Motor neuron (in vitro differentiated cells): ENCODE results near the gene GNPTAB. TPM values are rescaled to one million over a fixed set of nuclear protein-coding genes. Genes with fewer than 3 reads are reported as not detected.
A peak's percentile ranks its signal among the peaks of the same experiment; 100 is the strongest.
"Not testable (repeated sequence)": the region's sequence is repeated elsewhere in the genome, so short reads cannot be mapped to it uniquely, and the experiment has no call there.

Source experiments
- ATAC-seq, 8 experiments: fragments of 200-7000 bp; cut with Tn5 transposase; replicated peaks in 6 of 8; 2 replicates each; pipeline ENCODE4 v1.8.0; 2021; ENCODE audit warnings: mild to moderate bottlenecking in 8 of 8, moderate library complexity in 8 of 8
- H3K27ac ChIP-seq, 2 donors: fragments of 250-450 bp; sonication (Bioruptor Pico); 2 replicates each; pipeline ENCODE4 v1.9.0; 2021; ENCODE audit warnings: antibody characterized with exemption in 2 of 2, mild to moderate bottlenecking in 2 of 2, moderate library complexity in 1 of 2
- H3K4me1 ChIP-seq, 2 donors: fragments of 250-450 bp; sonication (Bioruptor Pico); replicated peaks in 1 of 2; 2 replicates each; pipeline ENCODE4 v1.6.1; 2021; ENCODE audit warnings: antibody characterized with exemption in 2 of 2, mild to moderate bottlenecking in 2 of 2, moderate library complexity in 1 of 2
- H3K4me3 ChIP-seq, 5 donors: fragments of 250-450 bp; sonication (Bioruptor Pico); 2 replicates each; pipeline ENCODE4 v1.9.0; 2021; ENCODE audit warnings: antibody characterized with exemption in 5 of 5, mild to moderate bottlenecking in 5 of 5, moderate library complexity in 4 of 5
- WGBS, 10 experiments: fragments of 450-650 bp; shearing (Covaris generic); methylation state at CpG; one replicate each; pipeline ENCODE4 v1.0.0; 2022; 5-methylcytosine and 5-hydroxymethylcytosine counted together
- in situ Hi-C, 9 experiments: fragments of 400-800 bp; cut with MboI; loops; one replicate each; pipeline ENCODE4 v1.15.0; 2021; ENCODE audit warnings: low sequenced_read_pairs in 9 of 9, low pct_unique_long_range_greater_than_20kb in 2 of 9; ENCODE audit not compliant: unreplicated experiment in 9 of 9
- total RNA-seq, 8 experiments: library from RNA; unstranded; fragments of 300-600 nt; gene quantifications; 2 replicates each; pipeline versions ENCODE4 v1.2.3 to v1.2.4, GENCODE V29; 2022

The GNPTAB gene
- total RNA-seq, result 10 to 100 TPM; 15.2 to 49.0 (median 41.5) TPM

DNA sequence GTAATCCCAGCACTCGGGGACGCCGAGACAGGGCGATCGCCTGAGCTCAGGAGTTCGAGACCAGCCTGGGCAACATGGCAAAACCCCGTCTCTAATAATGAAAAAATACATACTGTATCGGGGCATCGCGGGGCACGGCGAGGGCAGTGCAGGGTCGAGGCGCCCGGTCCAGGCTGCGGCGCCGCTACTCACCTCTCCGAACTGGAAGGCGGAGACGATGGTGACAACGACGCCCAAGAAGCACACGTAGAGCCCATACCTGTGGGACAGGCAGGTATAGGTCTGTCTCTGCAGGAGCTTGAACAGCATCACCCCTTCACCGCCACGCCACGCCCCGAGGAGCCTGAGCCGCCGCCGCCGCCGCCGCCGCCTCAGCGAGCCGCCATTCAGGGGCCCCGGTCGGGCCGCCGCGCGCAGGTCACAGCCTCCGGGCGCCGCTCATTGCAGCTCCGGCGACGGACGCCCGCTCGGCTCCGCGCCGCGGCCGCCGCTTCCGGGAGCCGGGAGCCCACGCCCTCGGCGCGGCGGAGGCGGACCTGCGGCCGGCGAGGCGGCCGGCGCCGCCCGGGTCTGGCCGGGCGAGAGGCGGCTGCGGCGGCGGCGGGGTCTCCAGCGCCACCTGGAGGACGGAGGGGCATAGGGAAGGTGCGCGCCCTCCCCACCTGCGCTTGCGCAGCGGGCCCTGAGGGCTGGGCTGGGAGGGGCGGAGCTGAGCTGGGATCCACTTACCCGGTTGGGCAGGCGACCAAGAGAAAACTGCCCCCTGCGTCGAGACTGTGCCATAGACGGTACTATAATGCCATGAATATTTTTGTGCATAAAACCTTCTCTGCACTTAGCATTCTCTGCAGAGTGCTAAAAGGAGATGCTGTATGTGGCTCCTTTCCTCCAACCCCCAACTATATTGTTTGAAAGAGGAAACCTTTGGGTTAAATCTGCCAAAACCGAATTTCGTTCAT lies at the start of gene GNPTAB:
TSS of gene GNPTAB (minus strand) at position 593 of the 959 bp plus-strand sequence. CDS start at position 309, 284 bp downstream.
- peak within 1 kb of the TSS; percentile 71 to 78 for H3K27ac ChIP-seq

DNA sequence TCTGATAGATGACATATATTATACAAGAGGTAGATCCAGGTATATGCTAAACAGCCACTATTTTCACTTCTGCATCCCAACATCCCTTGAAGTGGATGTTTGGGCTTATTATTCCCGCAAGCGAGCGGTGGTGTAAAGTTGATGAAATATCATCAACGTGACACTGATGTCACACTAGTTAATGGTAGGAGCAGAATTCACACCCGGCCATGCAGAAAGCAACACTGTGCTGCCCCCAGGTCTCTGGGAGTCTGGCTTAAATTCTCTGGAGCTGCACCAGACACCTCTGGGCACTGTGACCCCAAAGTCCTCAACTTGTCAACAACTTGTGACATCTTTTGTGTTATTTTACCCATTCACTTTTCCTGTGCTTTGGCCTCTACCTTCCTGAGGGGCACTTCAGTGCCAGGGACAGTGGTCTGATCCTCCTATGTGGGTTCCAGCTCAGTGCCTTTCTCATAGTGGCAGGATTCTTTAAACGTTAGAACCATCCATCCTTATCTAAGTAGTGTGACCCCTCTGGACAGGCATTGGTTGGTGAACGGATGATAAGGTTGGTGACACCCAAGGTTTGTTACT lies 47.6 kb upstream of the GNPTAB start:
- WGBS, 10 experiments, result 0 to 80% (median 66%) methylated on average over 1 to 5 of the region's 7 CpGs; no CpG with 5 or more reads in 4 of the 10 experiments
- Histone ChIP-seq H3K27ac (no peak overlapping the region), H3K4me3 (peak overlapping the region; percentile 53 to 60 (median 53)), H3K4me1 (peaks cover 0 to 4% of the 10 kb centered on the region in 2 donors)
- in situ Hi-C loops, result no loop called here
- no peak for ATAC-seq

More for the DNA sequence above, at the start of gene GNPTAB:
- peak within 1 kb of the TSS; percentile 80 to 92 (median 89) for H3K4me3 ChIP-seq
- WGBS, 10 experiments, result 0 to 3% (median 0%) methylated on average over 1 to 5 of the region's 96 CpGs; no CpG with 5 or more reads in 5 of the 10 experiments
- ATAC-seq, result peak; percentile 92 to 97 (median 95)
- in situ Hi-C loops, result loop anchor here in 2 of 9 experiments (10.0 to 25.0 kb wide), 2 partner anchors 416 to 418 kb away; partner anchors contain the start of gene ARL1 (in 1 of the 2)
- peaks cover 0 to 3% of the 10 kb centered on the region in 2 donors for H3K4me1 ChIP-seq

DNA sequence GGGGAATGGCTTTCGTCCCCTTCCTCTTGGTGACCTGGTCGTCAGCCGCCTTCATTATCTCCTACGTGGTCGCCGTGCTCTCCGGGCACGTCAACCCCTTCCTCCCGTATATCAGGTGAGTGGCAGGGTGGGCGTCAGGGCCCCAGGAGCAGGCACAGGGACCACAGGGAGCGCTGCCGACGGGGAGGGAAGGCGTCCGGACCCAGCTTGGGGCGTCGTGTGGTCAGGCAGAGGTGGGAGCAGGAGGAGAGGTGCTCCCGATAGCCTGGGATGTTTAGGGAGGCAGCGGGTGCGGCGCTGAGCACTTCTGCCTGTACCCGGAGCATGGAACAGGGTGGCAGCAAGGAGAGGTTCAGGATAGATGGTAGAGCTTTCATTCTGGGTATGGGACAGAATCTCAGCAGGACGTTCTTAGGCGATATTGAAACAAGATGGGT lies 47.1 kb upstream of the GNPTAB start:
- 0 to 4% (median 0%) methylated on average over 1 to 6 of the region's 24 CpGs; no CpG with 5 or more reads in 7 of the 10 experiments for WGBS, 10 experiments
- Histone ChIP-seq H3K4me3 (peak overlapping the region; percentile 53 to 60 (median 53)), H3K27ac (no peak overlapping the region), H3K4me1 (peaks cover 0 to 4% of the 10 kb centered on the region in 2 donors)
- ATAC-seq, result peak in 6 of 8 experiments; percentile 7 to 31 (median 16)
- in situ Hi-C loops, result no loop called here

DNA sequence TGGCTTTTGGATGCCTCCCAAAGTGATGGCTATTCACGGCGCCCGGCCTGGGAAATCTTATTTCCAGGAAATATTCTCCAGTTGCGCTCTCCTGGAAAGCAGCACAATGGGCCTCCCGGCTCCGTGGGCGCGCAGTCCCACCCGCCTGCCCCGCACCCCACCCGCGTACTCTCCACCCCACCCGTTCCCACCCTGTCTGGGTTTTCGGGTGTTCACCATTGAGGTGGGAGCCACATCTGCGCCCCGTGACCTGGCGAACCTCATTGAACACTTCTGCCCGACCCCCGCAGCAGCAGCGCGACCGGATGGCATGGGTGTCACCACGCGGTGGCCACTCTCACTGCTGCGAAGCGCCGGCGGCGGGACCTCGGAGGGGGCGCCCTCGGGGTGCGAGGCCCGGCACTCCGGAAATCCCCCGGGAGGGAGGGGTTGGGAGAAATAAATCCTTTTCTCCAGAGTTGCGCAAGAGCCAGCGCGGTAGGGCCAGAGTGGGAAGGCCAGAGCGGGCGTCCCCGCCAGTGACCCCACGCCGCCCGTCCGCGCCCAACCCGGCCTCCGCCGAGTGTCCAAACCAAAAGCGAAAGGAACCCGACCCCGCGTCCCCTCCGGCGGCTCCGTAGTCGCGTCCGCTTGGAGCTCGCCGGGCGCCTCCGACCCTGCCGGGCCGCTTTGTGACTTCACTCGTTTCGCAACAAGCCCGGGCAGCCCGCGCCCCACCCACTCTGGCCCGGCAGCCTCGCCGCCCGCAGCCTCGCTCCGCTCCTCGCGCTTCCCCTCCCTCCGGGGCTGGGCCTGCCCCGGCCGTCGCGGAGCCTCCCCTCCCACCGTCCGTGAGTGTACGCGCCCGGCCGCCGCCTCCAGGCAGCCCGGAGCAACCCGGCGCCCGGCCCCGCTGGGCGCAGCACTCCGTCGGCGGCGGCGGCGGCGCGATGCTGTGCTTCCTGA lies 46.4 kb upstream of the GNPTAB start, which contains the start of gene DRAM1:
TSS of gene DRAM1 (plus strand) at position 720 of the 945 bp plus-strand sequence. CDS start at position 930, 210 bp downstream.
- Histone ChIP-seq H3K4me1 (peaks cover 0 to 4% of the 10 kb centered on the region in 2 donors), H3K27ac (peak within 1 kb of the TSS in 1 of 2 donors; percentile 78), H3K4me3 (peak within 1 kb of the TSS; percentile 53 to 60 (median 53))
- in situ Hi-C loops, result no loop called here
- peak; percentile 79 to 94 (median 92) for ATAC-seq
- 6% methylated on average over 3 of the region's 105 CpGs; no CpG with 5 or more reads in 9 of the 10 experiments for WGBS, 10 experiments

DNA sequence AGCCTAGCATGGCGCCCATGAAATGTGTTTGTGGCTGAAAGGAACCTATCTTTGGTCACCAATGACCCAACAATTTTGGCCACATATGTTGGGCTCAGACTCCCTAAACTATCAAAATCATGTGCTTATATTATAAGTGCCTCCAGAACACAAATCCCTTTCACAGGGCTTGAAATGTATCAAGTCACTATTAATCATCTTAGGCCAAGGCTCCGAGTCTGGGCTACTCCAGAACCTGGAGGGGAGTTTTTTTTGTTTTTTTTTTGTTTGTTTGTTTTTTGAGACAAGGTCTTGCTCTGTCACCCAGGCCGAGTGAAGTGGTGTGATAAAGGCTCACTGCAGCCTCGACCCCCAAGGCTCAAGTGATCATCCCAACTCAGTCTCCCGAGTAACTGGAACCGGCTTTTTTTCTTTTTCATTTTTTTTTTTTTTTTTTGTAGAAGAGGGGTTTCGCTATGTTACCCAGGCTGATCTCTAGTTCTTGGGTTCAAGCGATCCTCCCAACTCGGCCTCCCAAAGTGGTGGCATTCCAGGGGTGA lies 45.6 kb upstream of the GNPTAB start:
- in situ Hi-C loops, result no loop called here
- Histone ChIP-seq H3K27ac (no peak overlapping the region), H3K4me3 (peak overlapping the region; percentile 53 to 60 (median 53)), H3K4me1 (peaks cover 0 to 4% of the 10 kb centered on the region in 2 donors)
- no peak for ATAC-seq
- 23 to 100% (median 76%) methylated on average over 1 to 7 of the region's 9 CpGs for WGBS, 10 experiments

DNA sequence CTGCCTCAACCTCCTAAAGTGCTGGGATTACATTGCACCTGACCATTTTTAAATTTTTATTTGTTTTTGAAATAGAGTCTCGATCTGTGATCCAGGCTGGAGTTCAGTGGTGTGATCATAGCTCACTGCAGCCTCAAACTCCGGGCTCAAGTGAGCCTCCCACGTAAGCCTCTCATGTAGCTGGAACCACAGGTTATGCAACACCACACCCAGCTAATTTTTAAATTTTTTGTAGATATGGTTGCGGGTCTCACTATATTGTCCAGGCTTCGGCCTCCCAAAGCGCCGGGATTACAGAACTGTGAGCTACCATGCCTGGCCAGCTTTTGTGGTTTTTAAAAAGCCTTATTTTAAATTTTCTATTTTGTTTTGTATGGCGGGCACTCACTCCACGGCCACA lies 44.4 kb upstream of the GNPTAB start:
- in situ Hi-C loops, result no loop called here
- no peak overlapping the region for H3K4me3 ChIP-seq
- WGBS, 10 experiments, result 84 to 100% (median 89%) methylated on average over 1 to 9 of the region's 9 CpGs
- H3K27ac ChIP-seq, result no peak overlapping the region
- no peak for ATAC-seq
- H3K4me1 ChIP-seq, result peaks cover 0 to 4% of the 10 kb centered on the region in 2 donors

DNA sequence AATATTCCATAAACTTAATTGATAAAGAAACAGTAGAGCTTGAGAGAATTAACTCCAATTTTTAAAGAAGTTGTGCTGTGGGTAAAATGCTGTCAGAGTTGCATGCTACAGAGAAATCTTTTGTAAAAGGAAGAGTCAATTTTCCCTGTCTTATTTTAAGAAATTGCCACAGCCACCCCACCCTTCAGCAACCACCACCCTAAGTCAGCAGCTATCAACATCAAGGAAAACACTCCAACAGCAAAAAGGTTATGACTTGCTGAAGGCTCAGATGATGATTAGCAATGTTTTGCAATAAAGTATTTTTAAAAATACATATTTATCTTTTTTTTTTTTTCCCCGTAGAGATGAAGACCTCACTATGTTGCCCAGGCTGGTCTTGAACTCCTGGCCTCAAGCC lies 40.2 kb upstream of the GNPTAB start:
- in situ Hi-C loops, result no loop called here
- H3K27ac ChIP-seq, result no peak overlapping the region
- no peaks in the 10 kb centered on the region for H3K4me1 ChIP-seq
- no peak overlapping the region for H3K4me3 ChIP-seq
- 50 to 100% (median 86%) methylated on average over 1 of the region's 1 CpG; no CpG with 5 or more reads in 5 of the 10 experiments for WGBS, 10 experiments
- peak in 1 of 8 experiments; percentile 40 for ATAC-seq

DNA sequence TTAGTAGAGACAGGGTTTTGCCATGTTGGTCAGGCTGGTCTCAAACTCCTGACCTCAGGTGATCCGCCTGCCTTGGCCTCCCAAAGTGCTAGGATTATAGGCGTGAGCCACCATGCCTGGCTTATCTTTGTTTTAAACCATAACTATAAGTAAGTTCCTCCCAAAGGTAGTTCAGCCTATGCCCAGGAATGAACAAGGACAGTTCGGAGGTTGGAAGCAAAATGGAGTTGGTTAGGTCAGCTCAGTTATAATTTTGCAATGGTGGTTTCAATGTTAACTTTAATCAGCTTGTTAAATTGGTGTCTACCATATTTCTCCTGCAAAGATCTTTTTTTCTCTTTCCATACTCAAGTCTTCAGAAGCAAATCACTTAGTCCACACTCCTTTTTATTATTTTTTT lies 36.9 kb upstream of the GNPTAB start:
- ATAC-seq, H3K4me1 ChIP-seq, H3K27ac ChIP-seq, in situ Hi-C loops, H3K4me3 ChIP-seq: not testable (repeated sequence)
- WGBS, 10 experiments, result 68 to 100% (median 98%) methylated on average over 1 to 3 of the region's 3 CpGs; no CpG with 5 or more reads in 2 of the 10 experiments

DNA sequence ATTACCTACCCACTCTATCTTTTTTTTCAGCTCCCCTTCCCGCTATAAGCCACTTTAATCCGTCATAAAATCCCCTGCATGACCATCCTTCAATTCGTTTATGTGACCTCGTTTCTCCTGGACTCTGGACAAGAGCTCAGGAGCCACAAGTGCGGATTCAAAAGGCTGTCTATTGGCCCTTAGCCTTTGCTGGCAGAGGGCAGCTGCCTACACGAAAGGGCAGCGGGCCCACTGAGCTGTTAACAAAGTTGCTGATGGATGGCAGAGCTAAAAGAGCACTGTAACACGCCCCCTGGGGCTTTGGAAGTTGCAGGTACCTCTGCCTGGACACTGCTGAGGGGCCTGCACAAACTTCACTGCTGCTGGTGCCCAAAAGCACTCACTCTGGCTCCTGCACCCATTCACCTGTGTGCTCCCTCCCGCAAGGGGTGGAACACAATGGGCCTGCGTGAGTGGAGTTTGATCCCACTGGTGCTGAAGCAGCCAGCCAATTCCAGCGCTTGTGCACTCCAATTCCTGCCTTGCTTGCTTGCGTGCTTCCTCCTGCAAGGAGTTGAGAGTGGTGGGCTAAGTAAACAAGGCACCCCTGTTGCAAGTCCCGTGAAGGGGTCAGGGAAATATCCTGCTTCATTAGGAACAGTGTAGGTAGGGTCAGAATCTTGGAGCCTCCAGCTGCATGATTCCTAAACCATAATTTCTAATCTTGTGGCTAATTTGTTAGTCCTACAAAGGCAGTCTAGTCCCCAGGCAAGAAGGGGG lies 36.0 kb upstream of the GNPTAB start:
- no peak for ATAC-seq
- 50 to 80% (median 76%) methylated on average over 1 to 8 of the region's 13 CpGs; no CpG with 5 or more reads in 1 of the 10 experiments for WGBS, 10 experiments

DNA sequence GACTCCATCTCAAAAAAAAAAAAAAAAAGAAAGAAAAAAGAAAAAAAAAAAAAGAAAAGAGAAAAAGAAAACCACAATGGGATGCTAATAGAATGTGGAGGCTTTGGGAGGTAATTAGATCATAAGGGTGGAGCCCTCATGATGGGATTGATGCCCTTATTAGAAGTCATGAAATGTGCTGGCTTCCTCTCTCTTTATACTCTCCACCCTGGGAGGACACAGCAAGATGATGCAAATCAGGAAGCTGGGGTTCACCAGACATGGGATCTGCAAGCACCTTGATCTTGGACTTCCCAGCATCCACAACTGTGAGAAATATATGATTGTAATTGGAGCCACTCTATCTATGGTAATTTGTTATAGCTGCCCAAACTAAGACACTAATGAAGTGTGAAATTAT lies 33.2 kb upstream of the GNPTAB start:
- in situ Hi-C loops, result no loop called here
- ATAC-seq, result peak in 3 of 8 experiments; percentile 16 to 93 (median 93)
- Histone ChIP-seq H3K4me1 (no peaks in the 10 kb centered on the region), H3K27ac (no peak overlapping the region), H3K4me3 (no peak overlapping the region)

More for the DNA sequence above, 36.0 kb upstream of the GNPTAB start:
- Histone ChIP-seq H3K27ac (no peak overlapping the region), H3K4me1 (no peaks in the 10 kb centered on the region), H3K4me3 (no peak overlapping the region)
- in situ Hi-C loops, result no loop called here

DNA sequence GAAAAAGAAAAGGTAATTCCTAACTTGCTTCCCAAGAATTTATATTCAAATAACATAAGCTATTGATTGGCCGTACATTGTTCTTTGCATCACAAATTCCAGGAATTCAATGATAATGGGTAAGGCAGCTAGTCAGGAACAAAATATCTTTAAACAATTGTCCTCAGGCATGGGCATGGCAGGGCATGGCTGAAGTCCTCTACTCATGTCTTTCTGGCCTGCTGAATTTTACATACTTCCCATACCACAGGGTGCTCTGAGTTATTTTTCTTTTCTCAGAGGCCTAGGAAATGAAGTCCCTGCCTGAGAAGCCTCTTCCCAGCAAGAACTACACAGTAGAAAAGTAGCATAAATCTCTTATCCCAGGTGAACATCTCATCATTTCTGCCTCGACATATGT lies 31.5 kb upstream of the GNPTAB start:
- peak in 3 of 8 experiments; percentile 10 to 47 (median 13) for ATAC-seq
- Histone ChIP-seq H3K4me1 (peaks cover 0 to 5% of the 10 kb centered on the region in 2 donors), H3K27ac (no peak overlapping the region), H3K4me3 (no peak overlapping the region)
- WGBS, 10 experiments, result 0 to 100% (median 69%) methylated on average over 1 to 2 of the region's 2 CpGs; no CpG with 5 or more reads in 2 of the 10 experiments
- in situ Hi-C loops, result no loop called here
